Panc1 (cell line): Measurements from ENCODE around the gene KRTAP5-2. TPM values are rescaled to one million over a fixed set of nuclear protein-coding genes. Genes with fewer than 3 reads are reported as not detected.

Experiments used
- ATAC-seq: fragments of 200-7000 bp; cut with Tn5 transposase; 2 replicates; pipeline ENCODE4 v1.9.1; 2020; ENCODE audit warnings: mild to moderate bottlenecking, moderate library complexity
- BruUV-seq: library from RNA; stranded (reverse); fragments of 400-500 nt; replicated peaks from 2 replicates; lab custom pipeline; 2021; lab: Mats Ljungman, UMichigan
- CTCF ChIA-PET: fragments of 300-600 bp; sonication (Branson Sonifier 250); formaldehyde crosslinking; loops from one replicate; lab custom pipeline; 2022; ENCODE audit warnings: antibody characterized with exemption; lab: Charles Lee
- POLR2A ChIA-PET: fragments of 300-600 bp; sonication (Branson Sonifier 250); formaldehyde crosslinking; loops from one replicate; lab custom pipeline; 2022; ENCODE audit warnings: antibody characterized with exemption; lab: Charles Lee
- DNase-seq: peaks from one replicate; pipeline ENCODE4 v3.0.0-alpha.2; 2010; ENCODE audit warnings: low read depth, low spot score
- H3K27ac ChIP-seq: 2 replicates; pipeline ENCODE4 v1.5.1; 2011; ENCODE audit warnings: mild to moderate bottlenecking, low read length, inconsistent platforms
- H3K27me3 ChIP-seq: fragments of 200-500 bp; sonication (Bioruptor generic); 2 replicates; pipeline ENCODE4 v1.6.0; 2014; ENCODE audit warnings: low read length, inconsistent platforms; ENCODE audit not compliant: control insufficient read depth, insufficient read depth
- H3K36me3 ChIP-seq: fragments of 200-500 bp; sonication (Bioruptor generic); 2 replicates; pipeline ENCODE4 v1.5.1; 2014; ENCODE audit warnings: inconsistent platforms, mild to moderate bottlenecking, low read length, moderate library complexity; ENCODE audit not compliant: control insufficient read depth, insufficient read depth
- H3K4me1 ChIP-seq: 2 replicates; pipeline ENCODE4 v1.5.1; 2011; ENCODE audit warnings: inconsistent platforms, mild to moderate bottlenecking, low read length, moderate library complexity; ENCODE audit not compliant: control insufficient read depth, insufficient read depth
- H3K4me3 ChIP-seq, 2 experiments: 2 replicates each; pipeline ENCODE4 v1.5.1; 2011 to 2012; ENCODE audit warnings: low read depth in 2 of 2, low read length in 2 of 2, mild to moderate bottlenecking in 2 of 2, inconsistent platforms in 1 of 2, moderate library complexity in 1 of 2
- H3K9me3 ChIP-seq: fragments of 200-500 bp; sonication (Bioruptor generic); 2 replicates; pipeline ENCODE4 v1.5.1; 2014; ENCODE audit warnings: low read depth, mild to moderate bottlenecking, inconsistent platforms, low read length, moderate library complexity; ENCODE audit not compliant: control insufficient read depth, insufficient read depth
- CTCF ChIP-seq: fragments of 450-650 bp; IDR thresholded peaks from 2 replicates; pipeline ENCODE4 v1.5.1; 2017; ENCODE audit warnings: mild to moderate bottlenecking
- POLR2AphosphoS5 ChIP-seq: IDR thresholded peaks from 2 replicates; pipeline ENCODE4 v1.6.1; 2012; ENCODE audit warnings: mild to moderate bottlenecking, low read depth, low read length, moderate library complexity
- REST ChIP-seq, 2 experiments: IDR thresholded peaks; 2 replicates each; pipeline ENCODE4 v1.6.1; 2011 to 2012; ENCODE audit warnings: low read depth in 2 of 2, control low read depth in 1 of 2, low read length in 1 of 2, mild to moderate bottlenecking in 1 of 2, moderate library complexity in 1 of 2; ENCODE audit not compliant: insufficient read depth in 1 of 2
- SIN3A ChIP-seq: IDR thresholded peaks from 2 replicates; pipeline ENCODE4 v1.6.1; 2012; ENCODE audit warnings: low read depth, mild to moderate bottlenecking, low read length, moderate library complexity, borderline replicate concordance; ENCODE audit not compliant: insufficient read depth
- TCF7L2 ChIP-seq: IDR thresholded peaks from 2 replicates; pipeline ENCODE4 v1.6.1; 2011; ENCODE audit warnings: mild to moderate bottlenecking, low read depth, low read length, inconsistent platforms
- in situ Hi-C: cut with HindIII; loops from 2 replicates; pipeline ENCODE4 v1.10.0; 2016; ENCODE audit warnings: low sequenced_read_pairs, low pct_unique_long_range_greater_than_20kb
- intact Hi-C: fragments of 100-400 bp; cut with micrococcal nuclease; formaldehyde crosslinking; loops from one replicate; pipeline ENCODE4 v1.10.0; 2022; ENCODE audit not compliant: unreplicated experiment
- total RNA-seq: library from RNA; stranded (reverse); gene quantifications from one replicate; pipeline ENCODE4 v1.2.1, GENCODE V29; 2021; ENCODE audit not compliant: unreplicated experiment

KRTAP5-2 gene
- total RNA-seq, 1 experiment from 2014 or later: not detected

GRCh38 chr11:1556278-1556902 lies 41.7 kb downstream of the KRTAP5-2 start:
- CTCF ChIA-PET: interaction anchor here (1.3 to 1.7 kb wide), 3 partner anchors 10 to 18 kb away, joined by 3 to 8 read pairs (median 7); no protein-coding TSS in a partner anchor
- Histone ChIP-seq H3K9me3 (no peaks in the 10 kb centered on the region), H3K36me3 (no peaks in the 10 kb centered on the region), H3K4me3 (no peak overlapping the region), H3K27me3 (no peaks in the 10 kb centered on the region), H3K27ac (no peak overlapping the region), H3K4me1 (peaks cover 17% of the 10 kb centered on the region)
- no TSS peak for BruUV-seq
- TF ChIP-seq REST (IDR thresholded peaks at IDR 0.05; ENCODE audit: insufficient read depth in 1 of 2, low read depth in 2 of 2, low read length in 1 of 2) (no peak), POLR2AphosphoS5 (no peak), CTCF (no peak), TCF7L2 (no peak), SIN3A (no peak)
- ATAC-seq (no peak), DNase-seq (no peak)
- in situ Hi-C loops (no loop called here), intact Hi-C loops (no loop called here)
- POLR2A ChIA-PET: interaction anchor here (0.7 kb wide), 1 partner anchor 268 kb away, joined by 4 read pairs; no protein-coding TSS in a partner anchor

- no TSS peak for BruUV-seq
- no peaks in the 10 kb centered on the region for H3K36me3 ChIP-seq
- no peak overlapping the region for H3K27ac ChIP-seq
- no peak overlapping the region for H3K4me3 ChIP-seq
- in situ Hi-C loops: no loop called here
- ChIA-PET POLR2A (interaction anchor here (0.7 kb wide), 1 partner anchor 268 kb away, joined by 4 read pairs; no protein-coding TSS in a partner anchor), CTCF (interaction anchor here (1.1 to 1.7 kb wide), 4 partner anchors 9 to 19 kb away, joined by 3 to 8 read pairs (median 5); no protein-coding TSS in a partner anchor)
- TF ChIP-seq TCF7L2: no peak
- no peak for TF ChIP-seq REST (IDR thresholded peaks at IDR 0.05; ENCODE audit: insufficient read depth in 1 of 2, low read depth in 2 of 2, low read length in 1 of 2)
- no peak for TF ChIP-seq CTCF
- TF ChIP-seq SIN3A: no peak
- TF ChIP-seq POLR2AphosphoS5: no peak
- H3K4me1 ChIP-seq: peaks cover 17% of the 10 kb centered on the region
- intact Hi-C loops: no loop called here
- H3K9me3 ChIP-seq: no peaks in the 10 kb centered on the region
- no peaks in the 10 kb centered on the region for H3K27me3 ChIP-seq
- ATAC-seq: no peak
- DNase-seq: no peak
Observed at GRCh38 chr11:1555713-1556153, 42.4 kb downstream of the KRTAP5-2 start.
